Putamen (tissue), 1 donor: ENCODE results near the gene SP2.
A peak's percentile ranks its signal among the peaks of the same experiment; 100 is the strongest.

Experiments
- DNase-seq: peaks from one replicate; pipeline ENCODE4 v3.0.0-alpha.2; 2016; ENCODE audit warnings: low spot score

SP2 gene

DNA sequence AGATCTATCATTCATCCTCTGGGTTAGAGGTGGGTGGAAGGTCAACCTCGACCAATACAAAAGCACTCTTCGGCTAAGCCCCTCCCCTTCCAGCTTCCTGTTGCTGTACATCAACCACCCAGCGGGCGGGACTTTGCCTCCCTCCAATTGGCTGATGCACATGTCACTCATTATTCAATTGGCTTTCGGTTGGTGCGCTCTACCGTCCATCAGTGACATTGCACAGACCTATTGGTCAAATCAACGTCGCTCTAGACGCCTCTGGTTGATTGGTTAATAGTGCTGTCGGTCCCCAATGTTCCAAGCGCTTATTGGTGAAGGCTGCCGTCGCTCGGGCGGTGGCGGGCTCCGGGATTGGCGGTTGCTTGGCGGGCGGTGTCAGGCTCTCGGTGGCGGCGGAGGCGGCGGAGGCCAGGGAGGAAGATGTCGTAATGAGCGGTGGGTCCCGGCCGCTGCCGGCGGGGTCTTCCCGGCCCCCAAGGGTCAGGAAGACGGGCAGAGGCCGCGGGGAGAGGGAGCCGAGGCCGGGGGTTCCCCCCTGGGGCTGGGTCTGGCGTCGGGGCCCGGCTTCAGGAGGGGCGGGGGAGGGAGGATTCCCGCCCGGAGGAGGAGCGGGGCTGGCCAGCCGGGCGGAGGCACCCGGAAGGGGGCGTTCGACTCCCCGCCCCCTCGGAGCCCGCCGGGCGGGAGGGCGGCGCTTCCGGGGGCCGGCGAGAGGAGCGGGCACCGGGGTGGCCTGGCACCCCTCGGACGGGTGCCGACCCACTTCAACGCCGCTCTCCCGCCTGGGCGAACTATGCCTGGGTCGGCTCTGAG, at the start of gene SP2:
TSS of gene SP2 (plus strand) at position 381 of the 816 bp plus-strand sequence. CDS start at position 432, 51 bp downstream.
- DNase-seq, result peak; percentile 100

DNA sequence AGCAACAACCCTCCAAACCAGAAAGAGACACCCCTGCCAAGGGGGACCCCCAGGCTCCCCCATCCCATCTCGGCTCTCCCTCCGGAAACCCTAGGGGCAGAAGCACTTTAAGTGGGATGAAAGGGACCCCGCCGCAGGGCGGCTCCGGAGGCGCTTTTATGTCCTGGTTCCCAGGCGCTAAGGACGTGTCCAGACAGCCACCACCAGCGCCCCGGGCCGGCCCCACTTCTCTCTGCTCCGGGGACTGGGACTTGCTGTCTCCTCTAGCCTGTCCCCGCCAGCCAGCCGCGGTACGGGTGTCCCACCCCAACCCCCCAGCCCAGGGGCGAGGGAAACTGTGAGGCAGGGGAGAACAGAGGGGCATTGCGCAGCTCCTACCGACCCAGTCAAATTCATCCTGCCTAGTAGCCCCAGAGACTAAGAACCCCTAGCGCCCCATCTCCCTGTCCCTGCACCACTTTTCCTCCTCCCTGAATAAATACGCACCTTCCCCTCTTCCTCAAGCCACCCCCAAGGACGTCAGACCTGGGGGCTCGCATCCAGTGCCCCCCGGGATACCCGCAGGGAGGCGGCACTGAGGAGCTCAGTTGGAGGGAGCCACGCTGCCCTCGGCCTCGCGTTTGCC, 49.2 kb upstream of the SP2 start:
- no peak for DNase-seq

DNA sequence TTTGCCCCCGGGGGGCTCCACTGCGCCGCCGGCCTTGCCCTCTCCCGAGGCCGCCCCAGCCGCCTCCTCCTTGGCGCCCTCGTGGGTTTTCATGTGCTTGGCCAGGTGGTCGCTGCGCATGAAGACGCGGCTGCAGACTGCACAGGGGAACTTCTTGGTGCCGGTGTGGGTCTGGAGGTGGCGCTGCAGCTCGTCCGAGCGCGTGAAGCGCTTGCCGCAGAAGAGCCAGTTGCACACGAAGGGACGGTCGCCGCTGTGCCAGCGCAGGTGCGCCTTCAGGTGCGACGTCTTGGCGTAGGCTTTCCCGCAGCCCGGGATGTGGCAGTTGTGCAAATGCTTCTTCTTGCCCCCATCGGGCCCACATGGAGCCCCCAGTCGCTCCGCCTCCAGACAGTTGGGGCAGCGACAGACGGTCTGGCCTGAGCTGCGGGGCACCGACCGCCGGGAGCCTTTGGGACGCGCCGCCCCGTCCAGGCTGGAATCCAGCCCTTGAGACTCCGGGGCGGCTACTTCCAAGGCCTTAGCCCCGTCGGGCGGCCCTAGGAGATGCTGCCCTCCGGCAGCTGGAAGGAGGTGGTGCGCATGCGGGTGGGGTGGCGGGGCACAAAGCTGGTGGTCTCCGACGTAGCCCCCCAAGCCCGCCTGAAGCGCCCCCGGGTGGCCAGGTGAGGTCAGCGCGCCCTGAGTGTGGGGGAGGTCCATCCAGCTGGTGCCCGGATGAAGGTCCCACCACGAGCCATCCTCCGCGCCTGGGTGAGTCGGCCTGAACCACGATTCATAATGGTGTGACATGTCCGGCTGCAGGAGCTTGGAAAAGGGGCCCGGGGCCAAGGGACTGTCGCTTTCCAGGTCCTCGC, 48.5 kb upstream of the SP2 start:
- DNase-seq, result no peak

DNA sequence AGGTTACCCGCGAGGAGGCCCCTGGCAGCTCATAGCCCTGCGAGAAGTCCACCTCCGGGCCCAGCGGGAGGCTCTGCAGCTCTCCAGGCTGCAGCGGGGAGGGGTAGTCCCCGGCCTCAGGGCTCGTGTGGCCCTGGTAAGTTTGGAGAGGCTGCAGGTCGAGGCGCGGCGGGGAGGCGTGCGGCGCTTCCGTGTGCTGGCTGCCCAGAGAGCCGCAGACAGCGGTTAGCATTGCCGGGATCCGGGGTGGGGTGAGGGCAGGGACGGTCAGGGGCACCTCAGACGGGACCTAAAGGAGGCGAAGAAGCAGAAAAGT, 47.9 kb upstream of the SP2 start:
- no peak for DNase-seq

DNA sequence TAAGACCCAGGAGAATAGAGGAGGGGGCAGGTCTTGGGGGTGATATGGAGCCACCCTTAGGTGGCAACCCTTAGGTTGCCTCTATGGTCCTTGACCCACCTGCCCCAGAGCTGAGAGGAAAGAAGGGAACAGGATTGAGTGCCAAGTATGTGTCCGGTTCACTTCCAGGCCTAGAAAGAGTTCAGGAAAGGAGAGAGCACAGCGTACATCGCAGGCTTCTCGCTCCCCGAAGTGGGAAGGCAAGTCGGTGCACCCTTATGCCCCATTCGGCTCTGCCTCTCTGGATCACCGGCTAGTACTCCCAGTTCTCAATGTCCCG, 45.7 kb upstream of the SP2 start:
- no peak for DNase-seq

DNA sequence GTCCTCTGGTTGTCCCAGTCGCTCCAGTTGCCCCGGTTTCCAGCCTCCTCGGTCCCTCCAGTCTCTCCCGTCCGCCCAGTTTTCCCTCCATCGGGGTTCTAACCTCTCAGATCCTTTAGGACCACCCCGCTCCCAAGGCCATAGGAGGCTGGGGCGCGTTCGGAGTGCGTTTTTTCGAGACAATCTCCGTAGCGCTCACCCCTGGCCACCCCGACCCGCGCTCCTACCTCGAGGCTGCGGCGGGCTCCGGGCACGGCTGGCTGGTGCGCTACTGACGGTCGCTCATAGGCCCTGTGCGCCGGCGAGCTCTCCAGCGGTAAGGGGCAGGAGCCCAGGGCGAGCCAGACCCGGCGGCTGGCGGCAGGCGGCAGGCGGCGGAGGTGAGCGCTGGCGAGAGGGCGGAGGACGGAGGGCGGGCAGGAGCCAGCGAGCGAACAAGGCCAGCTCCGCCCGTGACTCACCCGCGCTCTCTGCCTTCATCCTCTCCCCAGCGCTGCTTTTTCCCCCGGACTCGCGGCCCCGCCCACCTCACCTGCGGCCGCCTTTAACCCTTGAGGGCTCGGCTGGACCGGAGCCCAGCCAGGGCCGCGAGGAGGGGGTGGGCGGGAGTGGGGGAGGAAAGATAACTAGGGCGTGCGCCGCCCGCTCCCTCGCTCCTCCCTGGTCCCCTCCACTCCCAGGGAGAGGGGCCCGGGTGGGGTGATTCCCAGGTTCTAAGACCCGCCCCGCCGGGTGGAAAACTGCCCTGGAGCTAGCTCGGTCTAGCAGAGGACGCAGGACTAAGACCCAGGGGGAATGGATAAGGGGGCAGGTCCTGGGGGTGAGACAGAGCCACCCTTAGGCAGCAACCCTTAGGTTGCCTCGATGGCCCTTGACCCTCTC, 45.1 kb upstream of the SP2 start, which contains the start of gene SP6:
TSS of gene SP6 (minus strand) at position 472 of the 882 bp plus-strand sequence. CDS start 2,734 bp downstream, outside the sequence.
- DNase-seq, result no peak

DNA sequence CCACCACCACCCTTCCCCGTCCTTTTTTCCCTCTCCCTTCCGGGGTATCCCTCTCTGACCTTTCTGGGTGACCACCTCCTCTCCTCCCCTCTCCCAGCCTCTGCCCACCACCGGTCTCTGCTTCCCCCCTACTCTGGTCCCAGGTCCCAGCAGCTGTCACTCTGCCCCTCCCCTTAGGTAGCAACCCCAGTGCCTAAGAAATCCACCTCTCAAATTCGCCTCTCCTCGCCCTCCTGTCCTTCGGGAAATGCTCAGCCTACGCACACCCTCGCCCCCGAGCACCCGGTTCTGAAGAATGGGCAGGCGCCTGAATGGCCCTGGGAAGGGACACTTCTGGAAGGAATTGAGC, 44.3 kb upstream of the SP2 start:
- DNase-seq, result no peak

DNA sequence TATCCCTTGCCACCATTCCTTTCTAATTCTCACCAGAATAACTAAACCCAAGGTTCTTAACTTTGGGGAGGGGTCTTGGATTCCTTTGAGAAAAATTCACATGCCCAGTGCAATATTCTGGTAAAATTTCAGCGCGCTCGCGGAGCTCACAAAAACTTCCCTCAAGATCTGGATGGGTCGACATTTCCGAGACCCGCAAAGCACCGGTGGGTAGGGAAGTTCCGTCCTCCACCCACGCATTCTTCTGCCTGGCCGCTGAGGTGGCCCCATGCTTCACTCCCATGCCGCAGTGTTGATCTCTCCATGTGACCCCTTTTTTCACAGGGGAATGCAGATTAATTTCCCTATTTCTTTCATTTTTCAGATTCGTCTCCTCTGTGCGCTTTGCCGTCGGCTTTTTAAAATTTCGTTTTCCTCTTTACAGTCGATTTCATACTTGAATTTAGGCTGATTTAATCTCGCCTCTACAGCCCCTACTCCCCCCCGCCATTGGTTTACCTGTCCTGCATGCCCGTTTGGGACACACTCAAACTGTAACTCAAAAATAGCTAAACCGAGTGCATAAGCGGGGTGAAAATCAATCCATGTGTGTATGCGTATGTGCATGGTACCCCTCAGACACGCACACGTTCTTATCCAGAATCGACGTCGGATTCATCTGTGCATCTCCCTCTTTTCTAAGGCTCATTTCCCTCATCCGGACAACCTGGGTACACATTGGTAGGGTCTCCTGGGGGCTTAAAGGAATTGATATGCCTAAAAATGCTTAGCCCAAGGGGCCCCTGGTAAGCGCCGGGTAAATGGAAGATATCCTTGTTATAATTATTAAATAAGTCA, 43.7 kb upstream of the SP2 start:
- no peak for DNase-seq

DNA sequence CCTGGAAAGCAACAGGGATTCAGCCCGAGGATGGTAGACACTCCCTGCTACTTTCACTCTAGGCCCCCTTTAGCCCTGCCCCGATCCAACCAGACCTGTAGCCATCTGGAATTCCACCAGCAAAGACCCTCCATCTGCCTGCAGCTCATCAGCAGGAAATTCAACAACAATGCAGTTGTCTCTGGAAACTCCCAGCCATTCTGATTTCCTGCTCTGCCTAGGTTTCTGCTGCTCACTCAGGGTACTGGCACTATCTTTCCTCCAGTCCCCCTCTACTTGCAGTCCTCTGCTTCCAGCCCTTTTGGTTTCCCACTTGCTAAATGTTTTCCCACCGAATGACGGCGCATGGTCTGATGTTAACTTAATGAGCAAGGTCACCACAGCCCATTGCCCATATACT, 42.4 kb upstream of the SP2 start:
- DNase-seq, result no peak

DNA sequence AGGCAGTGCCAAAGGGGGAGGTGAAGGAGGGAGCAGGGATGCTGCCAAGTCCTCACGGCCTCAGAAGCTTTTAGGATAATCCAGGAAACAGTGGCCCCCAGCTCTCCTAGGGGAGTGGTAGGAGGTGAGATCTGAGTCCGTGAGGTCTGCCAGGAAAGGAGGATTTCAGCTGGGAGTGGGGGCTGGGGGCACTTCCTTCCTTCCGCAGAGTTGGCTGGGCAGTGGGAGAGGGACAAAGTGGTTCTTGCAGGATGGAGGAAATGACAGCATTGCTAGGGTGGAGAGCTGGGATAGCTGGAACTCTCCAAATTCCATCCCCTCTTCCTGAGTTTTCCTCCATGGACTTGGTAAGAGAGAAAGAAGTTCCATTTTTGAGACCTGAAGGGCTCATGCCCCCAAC, 40.3 kb upstream of the SP2 start:
- DNase-seq, result no peak

DNA sequence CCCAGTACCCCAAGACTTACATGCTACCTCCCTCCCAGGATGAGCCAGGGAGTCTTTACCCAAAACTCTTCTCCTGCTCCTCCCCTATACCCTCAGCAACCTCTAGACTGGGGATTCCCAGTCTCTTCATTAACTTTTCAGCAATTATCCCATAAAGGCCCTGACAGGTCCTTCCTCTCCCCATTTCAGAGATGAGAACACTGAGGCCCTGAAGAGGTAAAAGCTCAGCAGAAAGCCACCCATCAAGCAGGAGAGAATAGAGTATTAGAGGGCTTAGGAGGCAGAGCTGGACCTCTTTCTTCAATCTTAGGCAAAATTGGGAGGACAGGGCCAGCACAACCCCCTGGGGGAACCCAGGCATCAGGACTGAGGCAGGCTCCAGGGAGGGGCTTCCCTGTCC, 39.2 kb upstream of the SP2 start:
- DNase-seq, result no peak

DNA sequence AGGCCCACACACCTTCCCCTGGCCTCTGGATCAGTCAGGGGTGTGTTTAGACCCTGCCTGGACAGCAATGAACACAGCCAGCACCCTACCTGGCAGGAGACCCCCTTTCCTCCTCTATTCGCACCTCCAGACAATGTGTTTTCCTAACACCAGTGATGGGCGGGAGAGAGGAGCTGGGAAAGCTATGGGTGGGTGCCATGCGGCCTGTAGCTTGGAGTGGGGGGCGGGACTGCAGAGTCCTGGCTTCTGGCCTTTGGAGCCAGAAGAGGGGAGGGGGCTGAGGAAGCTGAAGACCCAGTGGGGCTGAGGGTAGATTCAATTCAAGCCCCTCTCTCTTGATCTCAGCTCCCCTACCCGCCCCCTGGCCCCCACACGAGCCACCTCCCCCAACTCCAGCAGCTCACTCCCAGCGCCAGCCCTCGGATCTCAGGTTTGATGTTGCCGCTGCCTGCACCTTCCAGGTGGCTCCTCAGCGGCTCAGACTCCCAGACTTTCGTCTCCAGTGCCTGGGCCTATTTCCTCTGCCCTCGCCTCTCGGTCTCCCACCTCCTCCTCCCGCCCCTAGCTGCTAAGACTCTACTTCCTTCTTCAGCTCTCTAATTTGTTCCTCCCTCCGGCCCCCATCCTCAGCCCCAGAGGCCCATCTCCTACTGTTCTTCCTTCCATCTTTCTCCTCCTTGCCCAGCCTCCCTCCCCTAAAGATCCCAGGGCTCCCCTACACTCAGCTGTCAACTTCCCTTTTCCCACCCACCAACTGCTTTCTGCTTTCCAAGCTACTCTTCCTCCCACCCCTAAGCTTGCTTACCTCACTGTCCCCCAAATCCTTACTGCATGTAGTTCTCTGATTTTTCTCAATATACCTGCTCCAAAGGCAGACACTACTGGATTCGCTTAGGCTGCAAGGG, 38.2 kb upstream of the SP2 start:
- no peak for DNase-seq

DNA sequence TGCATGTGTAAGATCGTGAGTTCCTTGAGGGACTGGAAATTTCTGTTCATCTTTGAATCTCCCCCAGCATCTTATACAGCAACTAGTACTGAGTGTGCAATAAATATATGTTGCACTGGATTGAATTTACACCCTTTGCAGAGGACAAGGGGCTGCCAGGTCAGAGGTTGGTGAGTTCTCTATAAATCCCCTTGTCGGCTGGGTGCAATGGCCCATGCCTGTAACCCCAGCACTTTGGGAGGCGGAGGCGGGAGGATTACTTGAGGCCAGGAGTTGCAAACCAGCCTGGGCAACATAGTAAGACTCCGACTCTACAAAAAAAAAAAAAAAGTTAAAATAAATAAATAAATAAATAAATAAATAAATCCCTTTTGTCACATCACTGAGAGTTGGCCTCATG, 35.6 kb upstream of the SP2 start:
- DNase-seq, result no peak

DNA sequence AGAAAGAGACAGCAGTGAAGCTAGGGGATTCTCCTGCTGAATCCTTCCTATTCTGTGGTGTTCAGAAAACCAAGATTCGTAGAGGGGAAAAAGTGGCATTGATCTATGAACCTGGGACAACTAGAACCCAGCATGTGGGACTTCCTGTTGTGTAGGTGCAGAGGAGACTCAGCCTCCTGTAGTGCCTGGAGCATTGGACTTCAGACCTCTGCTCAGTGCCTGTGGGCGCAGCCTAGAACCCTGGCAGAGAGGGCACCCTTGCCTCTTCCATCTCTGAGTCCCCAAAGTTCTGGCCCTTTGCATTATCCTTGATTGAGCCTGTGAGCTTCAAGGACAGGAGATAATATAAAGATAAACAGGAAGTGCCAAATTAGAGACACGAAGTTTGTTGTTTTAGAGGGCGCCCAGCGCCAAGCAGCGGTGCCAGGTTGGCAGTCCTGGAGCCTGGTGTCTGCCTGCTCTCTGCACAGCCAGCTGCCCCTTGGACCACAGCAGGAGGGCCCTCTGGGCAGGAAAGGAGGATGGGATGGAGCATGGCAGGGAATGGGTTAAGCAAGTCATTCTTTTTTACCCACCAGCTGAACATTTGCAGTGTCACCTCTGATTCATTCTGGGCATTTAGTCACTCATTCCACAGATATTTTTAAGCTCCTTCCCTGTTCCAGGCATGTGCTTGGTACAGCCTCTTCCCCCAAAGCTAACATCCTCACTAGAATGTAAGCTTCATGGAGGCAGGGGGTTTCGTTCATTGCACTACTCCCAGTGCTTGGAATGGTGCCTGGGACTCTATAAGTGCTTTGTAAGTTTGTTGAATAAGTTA, 33.2 kb upstream of the SP2 start:
- DNase-seq, result no peak

DNA sequence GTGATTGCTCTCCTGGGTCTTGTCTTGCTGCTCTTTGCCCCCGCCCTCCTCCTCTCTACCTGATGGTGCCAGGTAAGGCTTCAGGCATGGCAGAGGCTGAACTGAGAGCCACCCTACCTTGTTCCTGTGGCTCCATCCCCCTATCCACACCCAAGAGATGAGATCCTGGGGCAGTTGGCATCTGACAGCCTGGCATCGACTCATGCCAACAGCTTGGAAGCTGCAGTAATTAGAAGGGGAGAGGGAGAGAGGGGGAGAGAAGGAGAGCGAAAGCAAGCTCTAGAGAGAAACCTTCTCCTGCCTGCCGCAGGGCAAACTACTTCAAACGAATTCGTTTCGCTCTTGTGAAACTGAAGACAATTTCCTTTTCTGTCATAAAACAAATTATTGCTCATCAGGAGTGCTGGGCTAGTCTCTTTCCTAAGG, 31.2 kb upstream of the SP2 start:
- no peak for DNase-seq

DNA sequence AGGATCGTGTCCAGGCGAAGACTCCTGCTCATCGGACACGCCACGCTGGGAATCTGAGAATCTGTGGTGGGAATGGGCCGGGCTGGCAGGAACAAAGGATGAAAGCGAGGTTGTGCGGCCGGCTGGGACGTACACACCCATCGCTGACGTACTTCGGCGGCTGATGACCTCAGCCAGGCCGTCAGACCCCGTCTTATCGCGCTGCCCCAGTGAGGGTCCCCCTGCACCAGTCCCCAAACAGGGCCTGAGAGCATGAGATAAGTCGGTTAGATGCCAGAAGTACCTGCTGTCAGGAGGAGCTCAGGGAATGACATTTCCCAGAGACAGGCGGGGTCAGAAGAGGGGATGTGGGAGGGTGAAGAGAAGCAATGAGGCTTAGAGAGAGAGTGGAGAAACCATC, 29.1 kb upstream of the SP2 start:
- no peak for DNase-seq

DNA sequence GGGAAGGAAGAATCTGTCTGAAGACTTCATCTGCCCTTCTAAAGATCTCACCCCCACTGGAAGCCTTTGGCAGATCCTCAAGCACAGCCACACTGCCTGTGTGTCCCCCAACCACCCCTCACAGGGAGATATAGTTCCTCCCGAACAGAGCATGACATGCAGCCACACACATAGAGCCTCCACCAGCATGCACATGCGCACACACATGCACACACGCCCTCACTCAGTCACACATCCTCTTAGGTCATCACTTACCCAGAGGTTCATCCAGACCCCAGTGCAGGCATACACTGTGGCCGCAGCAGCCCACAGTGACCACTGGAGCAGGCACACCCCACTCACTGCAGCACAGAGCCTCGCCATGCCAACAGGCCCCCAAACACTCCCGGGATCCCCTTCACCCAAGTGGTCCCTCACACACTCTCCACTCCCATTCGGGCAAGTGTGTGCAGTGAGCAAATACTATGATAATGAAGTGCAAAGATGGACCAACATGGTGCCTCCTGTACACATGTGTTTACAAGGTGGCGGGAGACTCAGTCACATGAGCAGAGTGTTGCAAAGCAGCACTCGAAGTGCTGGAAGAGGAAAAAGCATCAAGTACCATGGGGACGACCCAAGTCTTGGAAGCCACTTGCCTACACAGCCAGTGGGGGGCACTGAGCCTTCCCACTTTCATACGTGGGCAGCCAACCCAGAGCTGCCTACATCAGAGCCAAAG, 28.1 kb upstream of the SP2 start:
- no peak for DNase-seq

DNA sequence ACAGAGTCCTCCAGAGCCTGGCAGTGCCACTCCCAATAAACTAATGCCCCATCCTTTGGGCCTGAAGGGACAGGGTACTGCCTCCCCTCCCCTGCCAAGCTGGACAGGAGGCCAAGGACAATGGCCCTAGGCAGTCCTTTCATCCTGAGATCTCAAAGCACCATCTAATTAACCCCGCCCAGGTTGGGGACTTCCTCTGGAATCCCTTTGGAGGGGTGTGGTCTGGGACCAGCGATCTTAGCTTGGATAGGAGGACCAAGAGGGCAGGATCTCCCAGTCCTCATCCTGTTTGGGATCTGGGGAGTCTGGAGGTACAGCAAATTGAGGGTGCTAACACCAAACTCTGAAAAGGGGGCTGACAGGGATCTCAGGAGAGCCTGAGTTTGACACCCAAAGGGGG, 26.9 kb upstream of the SP2 start:
- no peak for DNase-seq

DNA sequence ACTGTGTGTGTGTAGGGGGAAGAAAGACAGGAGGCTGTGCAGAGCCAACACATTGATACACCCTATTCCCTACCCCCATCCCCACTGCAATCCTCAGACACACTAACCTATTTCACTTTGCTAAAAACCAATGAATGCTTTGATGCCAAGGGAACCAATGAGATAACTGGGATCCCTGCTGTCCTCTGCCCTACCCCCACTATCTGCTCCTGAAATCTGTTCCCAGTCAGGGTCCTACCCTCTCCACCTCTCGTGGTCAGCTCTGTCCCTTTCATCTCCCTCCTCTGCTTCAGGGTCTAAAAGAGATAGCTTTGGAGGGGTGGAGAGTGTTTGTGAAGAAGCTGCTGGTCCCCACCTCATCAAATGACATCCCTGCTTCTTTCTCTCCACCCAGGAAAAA, 26.0 kb upstream of the SP2 start:
- DNase-seq, result no peak
